A673 (cell line): ENCODE measurements around the gene RBCK1. TPM values are rescaled to one million over a fixed set of nuclear protein-coding genes. Genes with fewer than 3 reads are reported as not detected.

Experiments
- BruUV-seq: library from RNA; stranded (reverse); fragments of 400-500 nt; replicated peaks from 2 replicates; lab custom pipeline; 2021; lab: Mats Ljungman, UMichigan
- CTCF ChIA-PET: fragments of 300-600 bp; sonication (Branson Sonifier 250); formaldehyde crosslinking; loops from one replicate; lab custom pipeline; 2022; ENCODE audit warnings: antibody characterized with exemption; lab: Charles Lee
- POLR2A ChIA-PET: fragments of 300-600 bp; sonication (Branson Sonifier 250); formaldehyde crosslinking; loops from one replicate; lab custom pipeline; 2022; ENCODE audit warnings: antibody characterized with exemption; ENCODE audit not compliant: low non-redundant PET; lab: Charles Lee
- DNase-seq: peaks from one replicate; pipeline ENCODE4 v3.0.0-alpha.2; 2015; ENCODE audit warnings: low spot score
- H3K27ac ChIP-seq: fragments of 200-600 bp; sonication (generic); 2 replicates; pipeline ENCODE4 v1.5.1; 2016; ENCODE audit warnings: mixed run types, low read depth, mild to moderate bottlenecking, mixed read lengths, antibody characterized with exemption, low read length; ENCODE audit not compliant: poor library complexity, severe bottlenecking
- H3K27me3 ChIP-seq: fragments of 200-600 bp; sonication (generic); replicated peaks from 2 replicates; pipeline ENCODE4 v1.6.1; 2017; ENCODE audit warnings: mixed run types, low read depth, mild to moderate bottlenecking, mixed read lengths, antibody characterized with exemption, low read length; ENCODE audit not compliant: insufficient read depth, poor library complexity
- H3K36me3 ChIP-seq: fragments of 200-600 bp; sonication (generic); 2 replicates; pipeline ENCODE4 v1.6.1; 2016; ENCODE audit warnings: mixed run types, mild to moderate bottlenecking, mixed read lengths, antibody characterized with exemption, low read length; ENCODE audit not compliant: insufficient read depth, poor library complexity, severe bottlenecking
- H3K4me1 ChIP-seq: fragments of 200-600 bp; sonication (generic); 2 replicates; pipeline ENCODE4 v1.6.1; 2017; ENCODE audit warnings: mixed run types, mild to moderate bottlenecking, mixed read lengths, antibody characterized with exemption, low read length; ENCODE audit not compliant: insufficient read depth, poor library complexity, severe bottlenecking
- H3K4me3 ChIP-seq: fragments of 200-600 bp; sonication (generic); 2 replicates; pipeline ENCODE4 v1.5.1; 2016; ENCODE audit warnings: low read depth, mixed run types, mild to moderate bottlenecking, mixed read lengths, low read length; ENCODE audit not compliant: poor library complexity, severe bottlenecking
- H3K9me3 ChIP-seq: fragments of 200-600 bp; sonication (generic); 2 replicates; pipeline ENCODE4 v1.6.1; 2016; ENCODE audit warnings: mixed run types, low read depth, mild to moderate bottlenecking, mixed read lengths, antibody characterized with exemption, low read length; ENCODE audit not compliant: poor library complexity, severe bottlenecking
- EZH2 ChIP-seq: fragments of 200-600 bp; sonication (generic); IDR thresholded peaks from 2 replicates; pipeline ENCODE4 v1.6.1; 2017; ENCODE audit warnings: borderline replicate concordance, low read depth, mild to moderate bottlenecking, mixed read lengths, antibody characterized with exemption, low read length; ENCODE audit not compliant: poor library complexity, severe bottlenecking
- intact Hi-C: fragments of 100-400 bp; cut with micrococcal nuclease; formaldehyde crosslinking; loops from one replicate; pipeline ENCODE4 v1.10.0; 2022; ENCODE audit not compliant: unreplicated experiment
- total RNA-seq: library from RNA; stranded (reverse); gene quantifications from 2 replicates; pipeline ENCODE4 v1.2.3, GENCODE V29; 2021
- TF ChIP-seq, protein P1 (sequence below): fragments of 300-800, 200-600 bp; sonication (generic); conservative IDR thresholded peaks from 2 replicates; pipeline ENCODE4 v1.5.1; 2017; ENCODE audit warnings: low read depth, mild to moderate bottlenecking, antibody characterized with exemption, low read length, moderate library complexity, mixed read lengths

RBCK1 gene
- total RNA-seq, 1 experiment from 2014 or later, result 72.0 TPM

DNA sequence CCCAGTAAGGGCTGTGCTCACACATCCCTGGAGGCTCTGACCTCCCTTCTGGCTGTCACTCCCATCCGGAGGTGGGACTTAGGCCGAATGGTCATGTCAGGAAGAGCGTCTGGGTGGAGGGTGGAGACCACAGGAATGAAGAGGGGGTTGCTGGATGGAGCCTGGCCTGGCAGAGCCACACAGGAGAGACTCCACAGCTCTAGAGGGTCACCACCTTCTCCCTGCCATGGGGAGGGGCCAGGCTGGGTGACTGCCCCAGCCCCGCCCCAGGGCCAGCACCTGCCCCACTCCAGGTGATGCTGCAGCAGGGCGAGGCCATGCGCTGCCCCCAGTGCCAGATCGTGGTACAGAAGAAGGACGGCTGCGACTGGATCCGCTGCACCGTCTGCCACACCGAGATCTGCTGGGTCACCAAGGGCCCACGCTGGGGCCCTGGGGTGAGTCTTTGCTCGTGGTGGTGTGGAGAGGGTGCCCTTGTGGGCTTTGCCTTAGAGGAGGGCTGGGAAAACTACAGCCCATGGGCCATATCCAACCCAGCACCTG is 20.6 kb downstream of the RBCK1 start:
- no TSS peak for BruUV-seq
- Histone ChIP-seq H3K36me3 (peaks cover 3% of the 10 kb centered on the region), H3K4me1 (no peaks in the 10 kb centered on the region), H3K4me3 (no peak overlapping the region), H3K27ac (no peak overlapping the region), H3K9me3 (no peaks in the 10 kb centered on the region), H3K27me3 (no peaks in the 10 kb centered on the region)
- ChIA-PET POLR2A (no interaction called here), CTCF (interaction anchor here (0.5 kb wide), 1 partner anchor 62 kb away, joined by 7 read pairs; no protein-coding TSS in a partner anchor)
- no peak for TF ChIP-seq EZH2
- TF ChIP-seq, protein P1, sequence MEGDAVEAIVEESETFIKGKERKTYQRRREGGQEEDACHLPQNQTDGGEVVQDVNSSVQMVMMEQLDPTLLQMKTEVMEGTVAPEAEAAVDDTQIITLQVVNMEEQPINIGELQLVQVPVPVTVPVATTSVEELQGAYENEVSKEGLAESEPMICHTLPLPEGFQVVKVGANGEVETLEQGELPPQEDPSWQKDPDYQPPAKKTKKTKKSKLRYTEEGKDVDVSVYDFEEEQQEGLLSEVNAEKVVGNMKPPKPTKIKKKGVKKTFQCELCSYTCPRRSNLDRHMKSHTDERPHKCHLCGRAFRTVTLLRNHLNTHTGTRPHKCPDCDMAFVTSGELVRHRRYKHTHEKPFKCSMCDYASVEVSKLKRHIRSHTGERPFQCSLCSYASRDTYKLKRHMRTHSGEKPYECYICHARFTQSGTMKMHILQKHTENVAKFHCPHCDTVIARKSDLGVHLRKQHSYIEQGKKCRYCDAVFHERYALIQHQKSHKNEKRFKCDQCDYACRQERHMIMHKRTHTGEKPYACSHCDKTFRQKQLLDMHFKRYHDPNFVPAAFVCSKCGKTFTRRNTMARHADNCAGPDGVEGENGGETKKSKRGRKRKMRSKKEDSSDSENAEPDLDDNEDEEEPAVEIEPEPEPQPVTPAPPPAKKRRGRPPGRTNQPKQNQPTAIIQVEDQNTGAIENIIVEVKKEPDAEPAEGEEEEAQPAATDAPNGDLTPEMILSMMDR, result no peak
- intact Hi-C loops, result no loop called here
- no peak for DNase-seq

DNA sequence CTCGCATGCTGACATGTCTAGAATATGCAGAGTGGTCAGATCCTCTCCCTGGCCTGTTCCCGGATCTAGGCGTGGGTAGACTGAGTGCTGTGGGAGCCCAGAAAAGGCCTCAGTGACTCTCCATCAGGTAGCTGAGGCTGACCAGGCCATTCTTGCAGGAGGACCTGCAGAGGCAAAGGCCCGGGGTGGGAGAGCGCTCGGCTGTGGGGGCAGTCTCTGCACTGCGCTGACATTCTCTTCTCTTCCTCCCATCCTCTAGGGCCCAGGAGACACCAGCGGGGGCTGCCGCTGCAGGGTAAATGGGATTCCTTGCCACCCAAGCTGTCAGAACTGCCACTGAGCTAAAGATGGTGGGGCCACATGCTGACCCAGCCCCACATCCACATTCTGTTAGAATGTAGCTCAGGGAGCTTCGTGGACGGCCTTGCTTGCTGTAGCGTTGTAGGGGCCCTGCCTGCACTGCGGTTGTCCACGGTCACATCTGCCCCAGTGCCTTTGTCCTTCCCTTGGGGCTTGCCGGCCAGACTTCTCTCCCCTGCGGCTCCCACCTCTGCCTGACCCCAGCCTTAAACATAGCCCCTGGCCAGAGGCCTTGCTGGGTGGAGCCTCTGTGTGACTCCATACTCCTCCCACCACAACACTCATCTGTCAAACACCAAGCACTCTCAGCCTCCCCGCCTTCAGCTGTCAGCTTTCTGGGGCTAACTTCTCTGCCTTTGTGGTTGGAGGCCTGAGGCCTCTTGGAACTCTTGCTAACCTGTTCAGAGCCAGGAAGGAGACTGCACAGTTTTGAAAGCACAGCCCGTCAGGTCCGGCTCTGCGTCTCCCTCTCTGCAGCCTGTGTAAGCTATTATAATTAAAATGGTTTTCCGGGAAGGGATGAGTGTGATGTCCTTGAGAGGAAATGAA is 22.2 kb downstream of the RBCK1 start:
- no peaks in the 10 kb centered on the region for H3K27me3 ChIP-seq
- H3K36me3 ChIP-seq, result peaks cover 12% of the 10 kb centered on the region
- TF ChIP-seq, protein P1, result no peak
- no peak for TF ChIP-seq EZH2
- peak overlapping the region; percentile 5 for H3K27ac ChIP-seq
- no peaks in the 10 kb centered on the region for H3K4me1 ChIP-seq
- DNase-seq, result no peak
- H3K4me3 ChIP-seq, result no peak overlapping the region
- BruUV-seq, result no TSS peak
- POLR2A ChIA-PET, result no interaction called here
- CTCF ChIA-PET, result no interaction called here
- H3K9me3 ChIP-seq, result no peaks in the 10 kb centered on the region
- intact Hi-C loops, result no loop called here

DNA sequence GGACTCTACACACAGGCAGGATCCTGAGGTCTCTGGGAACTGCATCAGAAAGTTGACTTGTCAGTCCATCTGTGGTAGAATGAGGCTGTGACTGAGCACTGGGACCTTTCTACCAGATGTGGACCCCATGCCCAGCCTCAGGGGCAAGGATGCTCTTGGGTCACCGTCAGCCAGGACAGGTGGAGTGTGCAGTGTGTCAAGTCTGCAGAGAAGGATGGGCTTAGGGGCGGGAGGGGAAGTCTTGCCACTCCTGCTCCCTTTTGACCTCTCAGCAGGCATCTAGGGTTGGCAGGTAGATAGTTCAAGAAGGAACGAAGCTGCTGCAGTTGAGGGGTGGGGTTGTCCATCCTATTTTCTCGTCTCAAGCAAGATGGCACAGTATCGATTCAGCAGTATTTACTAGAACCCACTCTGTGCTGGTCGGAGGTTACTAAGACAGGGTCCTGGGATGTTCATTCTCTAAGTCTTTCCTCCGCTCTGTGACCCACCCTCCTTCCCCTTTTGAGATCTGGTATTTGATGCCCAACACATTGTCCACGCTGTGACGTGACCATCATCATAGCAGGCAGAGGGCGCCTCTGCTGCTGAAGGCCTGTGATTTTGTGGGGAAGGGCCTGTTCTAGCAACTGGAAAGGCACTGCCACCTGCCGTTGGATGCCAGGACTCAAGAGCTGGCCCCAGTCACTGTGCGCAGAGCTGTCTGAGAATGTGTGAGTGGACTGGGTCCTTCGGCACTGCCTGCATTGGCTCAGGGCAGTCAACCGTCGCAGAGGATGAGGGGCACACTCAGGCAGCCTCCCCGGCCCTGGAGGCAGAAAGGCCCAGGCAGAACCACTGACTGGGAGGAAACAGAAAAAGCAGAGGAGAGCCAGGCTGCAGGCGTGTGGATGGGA is 23.2 kb downstream of the RBCK1 start:
- Histone ChIP-seq H3K4me3 (no peak overlapping the region), H3K27me3 (no peaks in the 10 kb centered on the region), H3K27ac (no peak overlapping the region), H3K9me3 (no peaks in the 10 kb centered on the region), H3K4me1 (no peaks in the 10 kb centered on the region), H3K36me3 (peaks cover 19% of the 10 kb centered on the region)
- ChIA-PET CTCF (interaction anchor here (0.6 to 1.0 kb wide), 3 partner anchors 69 to 214 kb away, joined by 3 to 13 read pairs (median 5); no protein-coding TSS in a partner anchor), POLR2A (interaction anchor here (0.6 kb wide), 1 partner anchor 45 kb away, joined by 4 read pairs; no protein-coding TSS in a partner anchor)
- no TSS peak for BruUV-seq
- peak; percentile 71 for DNase-seq
- no peak for TF ChIP-seq EZH2
- TF ChIP-seq, protein P1, result peak; percentile 76
- intact Hi-C loops, result loop anchor here (1.0 kb wide), 1 partner anchor 77 kb away; no protein-coding TSS in a partner anchor
